Calu3 (cell line): ENCODE data around the gene RP2. TPM values are rescaled to one million over a fixed set of nuclear protein-coding genes. Genes with fewer than 3 reads are reported as not detected.
A peak's percentile ranks its signal among the peaks of the same experiment; 100 is the strongest.

ENCODE experiments used
- BruUV-seq: library from RNA; stranded (reverse); fragments of 400-500 nt; replicated peaks from 2 replicates; lab custom pipeline; 2021; lab: Mats Ljungman, UMichigan
- CTCF ChIA-PET: fragments of 300-600 bp; sonication (Branson Sonifier 250); formaldehyde crosslinking; loops from one replicate; lab custom pipeline; 2022; ENCODE audit warnings: antibody characterized with exemption; lab: Charles Lee
- DNase-seq: peaks from one replicate; pipeline ENCODE4 v3.0.0; 2022
- H3K27ac Mint-ChIP-seq: one replicate; pipeline ENCODE4 v1.8.0; 2022; ENCODE audit warnings: mixed read lengths; ENCODE audit not compliant: unreplicated experiment
- H3K27me3 Mint-ChIP-seq: one replicate; pipeline ENCODE4 v1.8.0; 2022; ENCODE audit warnings: mixed read lengths; ENCODE audit not compliant: unreplicated experiment
- H3K36me3 Mint-ChIP-seq: one replicate; pipeline ENCODE4 v1.8.0; 2022; ENCODE audit warnings: mild to moderate bottlenecking, moderate library complexity, mixed read lengths; ENCODE audit not compliant: insufficient read depth, unreplicated experiment
- H3K4me1 Mint-ChIP-seq: one replicate; pipeline ENCODE4 v1.8.0; 2022; ENCODE audit warnings: mild to moderate bottlenecking, low read depth, mixed read lengths; ENCODE audit not compliant: unreplicated experiment
- H3K4me3 Mint-ChIP-seq: one replicate; pipeline ENCODE4 v1.8.0; 2022; ENCODE audit warnings: mild to moderate bottlenecking, low read depth, moderate library complexity, mixed read lengths; ENCODE audit not compliant: unreplicated experiment
- H3K9me3 Mint-ChIP-seq: one replicate; pipeline ENCODE4 v1.8.0; 2022; ENCODE audit warnings: low read depth, mixed read lengths; ENCODE audit not compliant: unreplicated experiment
- CTCF ChIP-seq: fragments of 200-600 bp; IDR thresholded peaks from one replicate; pipeline ENCODE4 v1.8.0; 2022; ENCODE audit warnings: antibody characterized with exemption; ENCODE audit not compliant: unreplicated experiment
- intact Hi-C: fragments of 100-400 bp; cut with micrococcal nuclease; formaldehyde crosslinking; loops from one replicate; pipeline ENCODE4 v1.10.0; 2022; ENCODE audit not compliant: unreplicated experiment
- total RNA-seq: library from RNA; stranded (reverse); gene quantifications from 2 replicates; pipeline ENCODE4 v1.2.3, GENCODE V29; 2022

Gene RP2
- total RNA-seq, 1 experiment from 2014 or later, result 25.5 TPM

- DNase-seq, result no peak
- no peak for TF ChIP-seq CTCF
- no peaks in the 10 kb centered on the region for H3K36me3 Mint-ChIP-seq
- intact Hi-C loops, result no loop called here
- no TSS peak for BruUV-seq
- H3K4me3 Mint-ChIP-seq, result no peak overlapping the region
- no peak overlapping the region for H3K27ac Mint-ChIP-seq
- CTCF ChIA-PET, result no interaction called here
- H3K27me3 Mint-ChIP-seq, result no peaks in the 10 kb centered on the region
- H3K4me1 Mint-ChIP-seq, result no peaks in the 10 kb centered on the region
- no peaks in the 10 kb centered on the region for H3K9me3 Mint-ChIP-seq
Observed at GRCh38 chrX:46884799-46885198, 48.0 kb downstream of the RP2 start.

DNA sequence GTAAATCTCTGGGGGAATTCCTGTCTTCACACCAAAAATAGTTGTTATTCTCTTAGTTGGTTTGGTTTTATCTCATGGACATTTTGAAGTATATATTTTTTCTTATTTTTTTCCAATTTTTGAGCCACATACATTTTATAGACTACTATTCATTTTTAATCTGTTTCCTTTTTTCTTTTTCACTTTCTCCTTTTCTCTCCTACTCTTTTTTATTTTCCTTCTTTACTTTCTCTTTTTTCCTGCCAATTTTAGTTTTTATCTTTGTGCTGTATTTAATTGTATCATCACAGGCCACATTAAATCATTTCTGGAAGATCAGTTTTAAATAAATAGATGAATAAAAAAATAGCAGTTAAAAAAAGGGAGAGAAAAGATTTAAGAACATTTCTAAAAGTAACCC lies 61.4 kb downstream of the RP2 start:
- no peaks in the 10 kb centered on the region for H3K9me3 Mint-ChIP-seq
- H3K4me1 Mint-ChIP-seq, result no peaks in the 10 kb centered on the region
- no peaks in the 10 kb centered on the region for H3K36me3 Mint-ChIP-seq
- TF ChIP-seq CTCF, result no peak
- H3K27ac Mint-ChIP-seq, result no peak overlapping the region
- no peaks in the 10 kb centered on the region for H3K27me3 Mint-ChIP-seq
- CTCF ChIA-PET, result no interaction called here
- H3K4me3 Mint-ChIP-seq, result no peak overlapping the region
- BruUV-seq, result no TSS peak
- intact Hi-C loops, result no loop called here
- DNase-seq, result no peak

GRCh38 chrX:46903458-46904242 lies 66.8 kb downstream of the RP2 start:
- TF ChIP-seq CTCF, result peak; percentile 65
- Mint-ChIP-seq H3K27me3 (no peaks in the 10 kb centered on the region), H3K27ac (no peak overlapping the region), H3K4me1 (no peaks in the 10 kb centered on the region), H3K36me3 (no peaks in the 10 kb centered on the region), H3K9me3 (no peaks in the 10 kb centered on the region), H3K4me3 (peak overlapping the region; percentile 68)
- peak; percentile 84 for DNase-seq
- BruUV-seq, result no TSS peak
- intact Hi-C loops, result loop anchor here (1.0 to 5.0 kb wide), 2 partner anchors 127 to 189 kb away; no protein-coding TSS in a partner anchor
- CTCF ChIA-PET, result interaction anchor here (0.6 to 1.7 kb wide), 7 partner anchors 10 to 349 kb away, joined by 3 to 16 read pairs (median 6); no protein-coding TSS in a partner anchor

DNA sequence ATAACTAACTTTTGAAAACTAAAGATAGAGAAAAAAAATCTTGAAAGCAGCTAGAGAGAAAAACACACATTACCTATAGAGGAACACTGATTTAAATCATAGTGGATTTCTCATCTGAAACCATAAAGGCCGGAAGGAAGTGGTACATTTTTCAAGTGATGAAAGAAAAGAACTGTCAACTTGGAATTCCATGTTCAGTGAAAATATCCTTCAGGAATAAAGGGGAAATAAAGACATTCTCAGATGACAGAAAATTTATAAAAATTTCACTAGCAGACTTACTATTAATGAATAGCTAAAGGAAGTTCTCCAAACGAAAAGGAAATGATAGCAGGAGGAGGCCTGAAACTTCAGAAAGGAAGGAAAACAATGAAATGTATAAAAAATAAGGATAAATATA lies 67.8 kb downstream of the RP2 start:
- DNase-seq, result no peak
- Mint-ChIP-seq H3K27me3 (no peaks in the 10 kb centered on the region), H3K4me1 (no peaks in the 10 kb centered on the region), H3K27ac (no peak overlapping the region), H3K36me3 (no peaks in the 10 kb centered on the region), H3K9me3 (no peaks in the 10 kb centered on the region), H3K4me3 (no peak overlapping the region)
- intact Hi-C loops, result loop anchor here (5.0 kb wide), 1 partner anchor 188 kb away; no protein-coding TSS in a partner anchor
- CTCF ChIA-PET, result interaction anchor here (1.1 to 1.7 kb wide), 4 partner anchors 9 to 350 kb away, joined by 5 to 16 read pairs (median 6); no protein-coding TSS in a partner anchor
- no TSS peak for BruUV-seq
- TF ChIP-seq CTCF, result no peak
